GM21717 (cell line): ENCODE results near the gene NELL1.

Source experiments
- ATAC-seq: cut with Tn5 transposase; IDR thresholded peaks from one replicate; pipeline ENCODE4 v1.9.1; 2021; ENCODE audit warnings: mild to moderate bottlenecking, moderate library complexity; ENCODE audit not compliant: unreplicated experiment

NELL1 gene

DNA sequence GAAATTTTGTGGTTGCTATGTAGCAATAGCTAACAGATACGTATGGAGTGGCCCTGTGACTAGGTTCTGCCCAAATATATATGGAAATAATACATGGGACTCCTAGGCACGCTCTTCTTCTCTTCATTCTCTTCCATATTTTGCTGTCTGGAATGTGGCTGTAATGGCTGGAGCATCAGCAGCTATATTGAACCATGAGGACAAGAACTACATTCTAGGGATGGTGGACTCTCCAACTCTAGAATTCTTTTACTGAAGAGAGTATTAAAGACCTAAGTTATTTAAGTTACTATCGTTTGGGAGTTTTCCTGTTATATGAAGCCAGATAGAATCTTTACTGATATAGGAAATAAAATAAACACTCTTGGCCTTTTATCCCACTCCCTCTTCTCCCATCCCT is 7.5 kb upstream of the NELL1 start:
- ATAC-seq: no peak

DNA sequence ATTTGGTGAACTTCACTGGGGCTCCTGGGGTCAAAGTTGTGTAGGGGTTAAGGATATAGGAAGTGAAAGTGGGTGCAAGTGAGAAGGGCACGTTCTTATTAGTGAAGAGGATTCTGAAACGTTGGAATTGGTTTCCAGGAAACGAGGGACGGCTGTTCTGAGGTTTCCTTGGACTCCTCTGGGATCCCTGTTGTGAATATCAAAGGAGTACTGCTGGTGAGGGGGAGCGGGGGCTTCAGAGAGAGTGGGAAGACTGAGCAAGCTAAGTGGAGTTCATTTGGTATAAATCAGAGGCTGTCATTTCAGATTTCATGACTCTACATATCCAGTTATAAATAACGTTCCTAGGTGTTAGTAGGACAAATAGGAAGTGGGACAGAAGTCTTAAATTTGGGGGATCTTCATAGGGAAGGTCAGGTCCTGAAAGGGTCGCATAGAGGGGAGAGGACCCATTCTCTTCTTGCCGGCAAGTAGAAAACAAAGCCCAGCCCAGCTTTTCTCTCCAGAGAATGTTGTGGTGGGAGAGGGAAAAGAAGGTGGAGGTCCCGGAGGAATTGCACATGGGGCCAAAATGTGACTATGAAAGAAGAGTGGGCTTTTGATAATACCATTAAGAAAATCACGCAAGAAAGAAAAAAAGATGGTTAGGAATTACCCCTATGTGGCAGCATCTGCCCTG is 1.1 kb upstream of the NELL1 start:
- ATAC-seq: no peak

DNA sequence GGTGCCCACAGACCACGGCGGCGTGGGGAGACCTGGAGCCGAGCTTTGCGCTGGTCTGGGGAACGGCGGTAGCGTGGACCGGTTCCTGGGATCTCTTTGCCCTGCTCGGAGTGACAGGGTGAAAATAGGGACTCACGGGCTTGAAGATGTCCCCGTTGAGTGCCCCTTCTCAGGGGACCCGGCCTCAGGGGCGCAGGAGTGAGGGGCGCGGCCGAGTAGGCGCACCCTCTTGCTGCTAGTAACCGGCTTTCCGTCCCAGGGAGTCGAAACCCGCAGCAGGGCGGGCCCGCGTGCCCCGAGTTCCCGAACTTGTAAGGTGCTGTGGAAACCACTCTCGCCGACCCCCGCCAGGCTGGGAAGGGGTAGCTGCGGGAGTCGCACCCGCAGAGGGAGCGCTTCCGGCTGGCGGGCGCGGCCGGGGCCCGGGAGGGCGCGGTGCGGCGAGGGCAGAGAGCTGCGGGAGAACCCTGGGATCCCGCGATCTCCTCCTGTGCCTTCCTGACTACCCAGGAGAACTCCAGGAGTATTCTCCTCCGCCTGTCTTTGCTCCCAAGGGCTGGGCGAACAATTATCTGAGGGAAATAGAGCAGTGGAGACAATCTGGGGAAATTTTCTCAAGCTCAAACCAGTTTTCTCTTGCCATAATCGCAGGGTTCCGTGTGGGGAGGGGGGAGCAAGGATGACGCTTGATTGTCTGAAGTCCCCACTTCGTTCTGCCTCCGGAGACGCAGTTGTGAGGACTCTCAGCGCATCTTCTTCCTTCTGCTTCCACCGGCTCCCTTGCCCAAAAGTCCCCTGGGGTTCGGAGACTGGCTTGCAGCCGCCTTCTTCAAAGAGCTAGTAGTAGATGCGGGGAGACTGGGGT is 666 bp downstream of the NELL1 start:
- no peak for ATAC-seq

DNA sequence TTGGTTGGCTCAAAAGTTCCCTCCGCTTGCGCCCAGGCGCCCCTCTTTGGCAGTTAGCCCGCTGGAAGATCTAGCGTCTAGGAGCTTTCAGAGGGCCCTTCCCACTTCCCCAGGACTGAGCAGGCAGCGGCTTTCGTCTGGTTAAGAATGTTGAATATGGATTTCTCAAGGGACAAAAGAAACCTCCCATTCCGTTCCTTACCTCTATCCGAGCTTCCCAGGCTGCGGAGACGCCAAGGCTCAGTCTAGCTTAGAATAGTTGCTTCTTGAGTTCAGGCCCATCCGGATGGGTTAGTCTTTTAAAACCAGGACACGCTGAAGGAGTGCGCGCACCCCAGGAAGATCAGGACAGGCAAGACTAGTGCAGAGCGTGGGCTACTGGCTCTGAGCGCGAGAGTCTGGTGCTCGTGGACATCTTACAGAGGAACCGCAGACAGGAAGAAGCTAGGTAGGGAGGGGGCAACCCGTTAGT is 1.6 kb downstream of the NELL1 start:
- no peak for ATAC-seq

DNA sequence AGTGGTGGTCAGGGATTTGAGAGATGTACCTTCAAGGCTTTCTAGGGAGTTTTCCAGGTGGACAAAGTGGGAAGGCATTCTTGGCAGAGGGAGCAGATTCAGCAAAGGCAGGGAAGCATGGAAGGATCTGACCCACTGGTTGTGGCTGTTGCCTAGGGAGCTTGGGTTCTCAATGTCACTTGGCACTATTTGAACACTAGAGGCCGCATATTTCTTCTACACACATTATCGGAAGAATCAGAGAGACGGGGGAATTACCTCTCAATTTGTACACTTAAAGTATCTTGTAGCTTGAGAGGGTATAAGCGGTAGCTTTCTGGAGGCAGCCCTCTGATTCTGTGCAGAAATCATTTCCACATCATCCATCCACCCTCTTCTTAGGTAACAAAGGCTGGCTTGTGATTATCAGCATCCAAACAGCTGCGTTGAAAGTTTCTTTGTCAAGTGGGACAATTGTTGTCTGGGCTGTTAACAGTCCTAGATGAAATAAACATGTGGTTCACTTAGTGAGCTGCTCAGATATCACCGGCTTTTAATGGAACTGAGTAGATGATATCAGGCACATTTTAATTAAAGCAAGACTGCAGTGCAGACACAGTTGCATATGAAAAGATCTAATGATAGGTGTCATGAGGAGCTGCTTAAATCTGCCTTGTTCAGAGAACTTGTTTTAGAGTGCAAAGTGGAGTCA is 2.6 kb downstream of the NELL1 start:
- no peak for ATAC-seq

DNA sequence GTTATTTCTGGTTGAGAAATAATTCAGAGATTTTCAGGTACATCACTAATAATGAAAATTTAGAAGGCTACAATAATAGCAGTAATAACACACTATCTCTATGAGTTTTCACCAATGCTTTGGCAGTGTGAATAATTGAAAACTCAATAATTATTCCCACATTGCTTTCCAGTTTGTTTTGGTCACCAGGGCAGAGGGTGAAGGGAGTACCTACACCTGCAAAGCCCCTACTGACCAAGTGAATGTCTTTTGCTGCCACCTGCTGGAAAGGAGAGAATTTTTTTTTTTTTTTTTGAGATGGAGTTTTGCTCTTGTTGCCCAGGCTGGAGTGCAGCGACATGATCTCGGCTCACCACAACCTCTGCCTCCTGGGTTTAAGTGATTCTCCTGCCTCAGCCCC is 3.2 kb downstream of the NELL1 start:
- ATAC-seq: no peak

DNA sequence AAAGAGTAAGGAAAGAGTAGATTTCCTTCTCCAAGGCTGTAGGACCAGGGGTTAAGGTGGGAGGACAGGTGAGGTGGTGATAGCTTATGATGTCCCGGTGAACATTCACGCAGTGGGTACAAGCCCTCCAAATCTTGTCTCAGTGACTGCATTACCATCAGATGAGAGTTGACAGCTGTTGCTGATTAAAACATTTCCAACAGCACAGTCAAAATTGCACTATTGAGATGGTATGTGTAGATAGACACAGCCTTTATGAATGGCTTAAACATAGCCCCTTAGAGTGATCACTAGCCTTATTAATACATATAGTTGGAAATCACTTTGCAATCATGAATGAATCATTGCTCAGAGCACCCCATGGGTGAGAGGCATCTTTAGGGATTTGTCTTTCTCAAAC is 7.3 kb downstream of the NELL1 start:
- ATAC-seq: no peak

DNA sequence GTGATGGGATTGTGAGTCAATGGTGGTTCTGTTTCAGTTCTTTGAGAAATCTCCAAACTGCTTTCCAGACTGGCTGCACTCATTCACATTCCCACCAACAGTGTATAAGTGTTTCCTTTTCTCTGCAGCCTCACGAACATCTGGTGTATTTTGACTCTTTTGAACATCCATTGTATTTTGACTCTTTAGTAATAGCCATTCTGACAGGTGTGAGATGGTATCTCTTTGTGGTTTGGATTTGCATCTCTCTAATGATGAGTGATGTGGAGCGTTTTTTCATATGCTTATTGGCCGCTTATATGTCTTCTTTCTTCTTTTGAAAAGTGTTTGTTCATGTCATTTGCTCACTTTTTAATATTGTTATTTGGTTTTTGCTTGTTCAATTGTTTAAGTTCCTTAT is 19.4 kb downstream of the NELL1 start:
- no peak for ATAC-seq

DNA sequence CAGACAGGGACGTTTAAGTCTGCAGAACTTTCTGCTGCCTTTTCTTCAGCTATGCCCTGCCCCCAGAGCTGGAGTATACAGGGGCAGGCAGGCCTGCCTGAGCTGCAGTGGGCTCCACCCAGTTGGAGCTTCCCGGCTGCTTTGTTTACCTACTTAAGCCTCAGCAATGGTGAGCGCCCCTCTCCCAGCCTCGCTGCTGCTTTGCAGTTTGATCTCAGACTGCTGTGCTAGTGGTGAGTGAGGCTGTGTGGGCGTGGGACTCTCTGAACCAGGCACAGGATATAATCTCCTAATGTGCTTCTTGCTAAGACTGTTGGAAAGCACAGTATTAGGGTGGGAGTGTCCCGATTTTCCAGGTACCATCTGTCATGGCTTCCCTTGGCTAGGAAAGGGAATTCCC is 38.5 kb downstream of the NELL1 start:
- ATAC-seq: no peak

DNA sequence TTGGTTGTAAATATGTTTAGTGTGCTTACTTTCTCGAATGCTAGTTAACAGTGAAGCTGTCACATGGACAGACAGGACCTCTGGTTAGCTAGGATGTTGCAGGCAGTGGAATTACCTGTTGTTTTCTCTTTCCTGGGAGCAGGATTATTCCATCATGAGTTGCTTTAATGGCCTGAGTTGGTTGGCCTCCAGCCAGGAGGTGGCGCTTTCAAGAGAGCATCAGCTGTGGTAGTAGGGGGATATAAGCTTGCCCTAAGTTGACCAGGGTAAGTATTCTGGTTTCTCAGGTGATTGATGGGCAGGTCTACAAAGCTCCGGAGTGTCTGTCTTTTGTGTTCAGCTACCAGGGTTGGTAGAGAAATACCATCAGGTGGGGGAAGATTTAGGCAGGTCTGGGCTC is 43.5 kb downstream of the NELL1 start:
- ATAC-seq: no peak

DNA sequence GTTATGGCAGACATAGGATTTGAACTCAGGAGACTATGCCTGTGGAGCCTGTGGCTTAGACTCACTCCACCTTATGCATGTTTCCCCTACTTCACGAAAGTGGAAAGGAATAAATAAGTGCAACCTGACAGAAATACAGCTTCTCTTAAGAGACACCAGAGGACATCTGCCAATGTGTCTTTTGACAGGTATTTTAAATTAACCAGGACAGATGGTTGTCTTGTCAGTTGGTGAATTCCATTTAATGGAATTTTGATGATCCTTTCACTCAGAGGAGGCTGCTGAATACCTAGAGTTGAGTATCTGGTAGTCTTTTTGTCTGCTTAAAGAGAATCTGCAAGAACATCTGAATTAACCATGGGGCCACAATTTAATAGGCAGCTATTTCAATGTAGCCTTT is 46.1 kb downstream of the NELL1 start:
- no peak for ATAC-seq

DNA sequence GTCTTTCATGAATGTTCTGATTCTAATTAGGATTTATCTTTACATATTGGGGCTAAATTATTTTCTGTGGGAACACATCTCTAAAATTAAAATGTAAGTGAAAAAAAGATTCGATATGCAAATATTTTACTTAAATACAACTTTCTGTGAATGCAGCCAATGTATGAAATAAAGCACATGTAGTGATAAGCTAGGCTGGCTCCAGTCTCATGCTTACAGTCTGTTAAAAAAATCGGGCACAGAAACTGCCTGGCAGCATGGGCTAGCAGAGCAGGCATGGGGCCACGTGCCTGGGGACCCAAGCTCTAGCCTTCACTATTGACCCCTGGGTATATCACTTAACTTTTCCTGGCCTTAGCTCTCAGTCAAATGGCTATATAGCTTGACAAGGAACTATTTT is 46.5 kb downstream of the NELL1 start:
- no peak for ATAC-seq

DNA sequence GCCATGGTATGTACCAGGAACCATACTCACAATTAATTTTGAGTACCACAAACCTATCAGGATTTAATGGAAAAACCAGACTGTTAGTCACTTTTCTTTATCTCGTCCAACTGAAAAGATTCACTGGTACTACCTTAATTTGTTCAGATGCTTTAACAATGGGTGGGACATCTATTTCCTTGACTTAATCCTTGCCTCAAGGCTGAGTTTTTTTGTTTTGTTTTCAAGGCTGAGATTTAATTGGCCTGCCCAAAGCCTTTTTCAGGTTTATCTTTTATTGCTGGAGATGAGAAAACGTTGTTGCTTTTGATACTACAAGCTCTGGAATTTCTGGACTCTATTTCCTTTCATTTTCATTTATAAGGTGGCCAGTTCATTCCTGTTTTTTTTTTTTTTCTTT is 50.4 kb downstream of the NELL1 start:
- ATAC-seq: no peak

DNA sequence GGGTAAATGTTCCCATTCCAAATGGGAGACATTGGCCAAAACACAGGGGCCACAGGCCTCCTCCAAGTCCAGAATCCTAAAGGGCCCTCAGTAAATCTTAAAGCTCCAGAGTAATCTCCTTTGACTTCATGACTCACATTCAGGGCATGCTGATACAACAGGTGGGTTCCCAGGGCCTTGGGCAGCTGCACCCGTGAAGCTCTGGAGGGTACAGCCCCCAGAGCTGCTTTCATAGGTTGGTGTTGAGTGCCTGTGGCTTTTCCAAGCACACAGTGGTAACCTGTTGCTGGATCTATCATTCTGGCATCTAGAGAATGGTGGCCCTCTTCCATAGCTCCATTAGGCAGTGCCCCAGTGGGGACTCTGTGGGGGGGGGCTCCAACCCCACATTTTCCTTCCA is 54.0 kb downstream of the NELL1 start:
- ATAC-seq: no peak

DNA sequence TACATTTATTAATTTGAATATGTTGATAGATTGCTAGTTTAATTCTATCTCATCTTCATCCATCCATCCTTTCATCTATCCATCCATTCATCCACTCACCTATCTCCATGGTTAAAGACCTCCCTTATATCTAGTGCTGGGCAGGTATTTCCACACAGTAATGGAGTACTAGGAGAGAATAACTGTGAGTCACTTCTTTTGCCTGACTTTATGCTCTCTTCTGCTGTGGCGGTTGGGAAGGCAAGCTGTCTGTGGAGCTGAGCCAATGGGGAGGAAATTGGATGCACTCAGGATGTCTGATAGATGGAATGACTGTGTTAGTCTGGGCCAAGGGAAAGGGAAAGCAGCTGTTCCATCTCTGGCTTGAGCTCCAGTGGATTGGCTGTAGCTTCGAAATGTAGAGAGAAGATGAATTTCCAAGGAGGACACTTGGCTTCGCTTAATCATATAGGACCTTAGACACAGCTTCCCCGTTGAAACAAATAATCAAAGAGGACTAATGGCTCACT is 60.3 kb downstream of the NELL1 start:
- no peak for ATAC-seq

DNA sequence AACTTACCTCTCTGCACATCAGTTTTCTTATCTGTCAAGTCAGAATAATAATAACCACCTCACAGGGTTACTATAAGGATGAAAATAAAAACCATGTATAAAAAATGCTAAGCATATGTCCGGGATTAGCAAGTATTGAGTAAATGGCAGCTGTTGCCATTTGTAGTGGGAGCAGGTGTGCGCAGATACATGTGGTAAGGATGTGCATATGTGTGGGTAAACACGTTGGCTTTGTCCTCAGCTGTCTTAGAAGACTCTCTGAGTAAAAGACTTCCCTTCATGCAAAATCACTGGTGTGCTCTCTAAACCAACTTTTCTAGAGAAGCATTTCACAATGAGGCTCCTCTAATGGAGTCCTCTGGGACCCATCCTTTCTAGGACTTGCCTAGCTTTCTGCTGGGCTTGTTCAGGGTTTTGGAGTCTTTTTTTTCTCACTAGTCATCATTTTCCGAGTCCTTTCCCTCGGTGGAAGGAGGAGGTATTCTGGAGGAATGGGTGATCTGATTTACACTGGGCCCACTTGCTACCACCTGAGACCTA is 62.4 kb downstream of the NELL1 start:
- ATAC-seq: no peak

DNA sequence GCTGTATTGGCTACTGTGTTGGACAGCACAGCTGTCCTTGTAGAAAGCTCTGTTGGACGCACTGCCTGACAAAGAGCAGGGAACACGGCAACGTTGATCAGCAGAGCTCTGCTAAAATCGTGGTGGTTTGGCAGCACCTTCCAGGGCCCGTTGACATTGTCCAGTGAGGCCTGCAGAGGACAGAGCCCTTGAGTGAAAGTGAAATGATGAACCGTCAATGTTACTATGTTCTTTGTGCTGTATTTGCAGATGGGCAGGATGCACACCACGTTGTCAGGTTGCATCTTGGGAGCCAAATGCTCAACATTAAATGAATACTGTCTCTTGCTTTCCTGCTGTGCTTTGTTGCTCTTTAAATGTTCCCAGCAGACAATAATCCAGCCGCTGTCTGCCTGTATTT is 69.7 kb downstream of the NELL1 start:
- ATAC-seq: no peak

DNA sequence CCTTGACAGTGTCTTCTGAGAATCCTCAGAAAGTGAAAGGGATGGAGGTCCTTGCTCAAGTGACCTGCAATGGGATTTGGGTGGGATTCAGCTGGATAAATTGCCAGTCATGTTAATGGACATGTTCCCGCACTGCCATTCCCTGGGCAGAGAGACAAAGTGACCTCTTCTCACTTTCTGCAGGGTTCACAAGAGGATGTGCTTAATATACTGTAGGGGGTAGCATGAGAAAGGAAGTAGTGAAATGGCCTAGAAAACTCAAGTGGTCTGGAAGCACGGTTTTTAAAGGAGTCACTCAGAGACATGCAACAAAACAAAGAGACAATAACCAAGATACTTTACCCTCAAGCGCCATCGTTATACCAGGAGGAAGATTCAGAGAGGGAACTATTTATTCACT is 70.2 kb downstream of the NELL1 start:
- ATAC-seq: no peak

DNA sequence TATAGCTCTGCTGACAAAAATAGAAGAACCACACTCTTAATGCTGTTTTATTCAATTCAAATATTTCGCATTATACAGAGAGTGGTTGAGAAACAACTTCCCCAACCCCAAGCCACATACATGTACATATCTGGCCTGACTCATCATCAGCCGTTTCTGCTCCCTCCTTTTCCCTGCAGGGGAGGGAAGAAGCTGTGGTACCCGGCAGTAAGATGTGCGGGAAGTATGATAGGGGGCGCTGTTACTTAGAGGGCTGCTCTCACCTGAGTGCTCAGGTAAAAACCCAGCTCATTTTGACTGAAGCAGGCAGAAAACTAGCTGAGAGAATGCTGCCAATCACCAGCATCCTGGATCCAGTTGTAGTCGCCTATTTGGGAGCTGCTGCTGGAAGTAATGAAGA is 85.5 kb downstream of the NELL1 start:
- ATAC-seq: no peak

DNA sequence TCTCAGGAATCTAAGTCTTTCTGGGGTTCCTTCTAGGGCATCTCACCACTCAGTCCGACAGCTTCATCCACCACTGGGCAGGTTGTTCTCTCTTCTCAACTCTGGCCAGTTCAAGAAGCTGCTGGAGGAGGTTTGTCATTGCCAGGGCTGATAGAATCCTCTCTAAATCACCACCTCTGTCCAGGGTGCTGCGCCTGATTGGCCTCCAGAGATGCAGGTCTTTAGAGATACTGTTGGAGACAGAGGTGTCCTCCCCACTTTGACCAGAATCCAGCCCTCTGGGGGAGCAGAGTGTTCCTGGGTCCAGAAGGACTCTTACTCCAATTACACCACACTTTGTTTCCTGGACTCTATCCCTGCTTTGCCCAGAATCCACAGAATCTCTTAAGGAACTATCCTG is 90.2 kb downstream of the NELL1 start:
- ATAC-seq: no peak

DNA sequence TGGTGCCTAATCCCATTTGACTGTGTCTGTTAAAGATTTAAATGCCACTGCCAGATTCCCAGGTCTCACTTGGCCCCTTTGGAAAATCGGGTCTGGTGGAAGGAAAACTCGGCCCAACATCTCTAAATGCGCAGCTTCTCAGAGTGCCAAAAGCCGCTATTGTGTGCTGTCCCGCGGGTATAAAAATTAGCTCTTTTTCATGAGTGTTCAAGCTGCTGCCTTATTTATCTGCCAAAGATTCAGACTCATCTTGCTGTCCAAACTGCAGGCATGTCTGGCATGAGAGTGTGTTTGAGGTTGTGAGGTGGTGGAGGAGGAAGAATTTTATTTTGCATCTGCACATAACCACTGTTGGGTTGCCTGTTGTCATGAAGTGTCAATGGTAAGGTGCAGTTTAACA is 91.4 kb downstream of the NELL1 start:
- no peak for ATAC-seq
